ENCODE results near the gene CHST8. TPM values are rescaled to one million over a fixed set of nuclear protein-coding genes. Genes with fewer than 3 reads are reported as not detected.
A peak's percentile ranks its signal among the peaks of the same experiment; 100 is the strongest.

The CHST8 gene
- total and polyA plus RNA-seq, 2 of the 13 experiments (the other 11 are each of a cell fraction or from before 2014, with no cell fraction given): not detected

DNA sequence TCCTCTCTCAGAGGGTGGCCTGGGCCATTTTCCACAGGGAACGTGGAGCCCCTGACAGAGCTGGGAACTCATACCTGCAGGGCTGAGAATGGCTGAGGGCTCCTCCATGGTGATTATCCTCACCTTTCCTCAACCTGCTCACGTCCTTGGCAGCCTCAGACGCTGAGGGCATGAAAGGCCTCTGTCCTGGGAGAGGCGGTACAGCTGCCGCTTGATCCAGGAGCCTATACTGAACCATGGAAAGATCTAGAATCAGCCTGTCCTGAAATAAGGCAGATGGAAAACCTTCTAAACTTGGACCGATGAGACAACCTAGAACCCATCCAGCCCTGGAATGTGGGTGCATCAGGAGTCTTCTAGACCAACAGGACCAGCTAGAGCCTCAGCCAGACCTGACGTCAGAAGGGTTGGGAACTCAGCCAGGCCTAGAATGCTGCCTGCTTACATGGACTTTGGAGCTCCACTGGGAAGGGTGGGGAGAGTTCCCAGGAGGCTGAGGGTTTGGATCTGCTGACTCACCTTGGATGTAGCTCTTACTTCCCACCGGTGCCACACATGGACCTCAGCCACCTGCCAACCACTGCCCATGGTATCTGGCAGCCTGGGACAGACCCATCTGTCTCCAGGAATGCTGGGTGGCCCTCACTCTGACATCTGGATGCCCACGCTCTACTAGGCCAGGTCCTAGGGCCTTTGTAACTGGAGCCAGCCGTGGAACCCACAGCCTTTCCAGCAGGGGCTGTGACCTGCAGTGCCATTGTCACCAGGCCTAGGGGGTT lies 182.5 kb downstream of the CHST8 start (continued):
- TF ChIP-seq, protein P1, sequence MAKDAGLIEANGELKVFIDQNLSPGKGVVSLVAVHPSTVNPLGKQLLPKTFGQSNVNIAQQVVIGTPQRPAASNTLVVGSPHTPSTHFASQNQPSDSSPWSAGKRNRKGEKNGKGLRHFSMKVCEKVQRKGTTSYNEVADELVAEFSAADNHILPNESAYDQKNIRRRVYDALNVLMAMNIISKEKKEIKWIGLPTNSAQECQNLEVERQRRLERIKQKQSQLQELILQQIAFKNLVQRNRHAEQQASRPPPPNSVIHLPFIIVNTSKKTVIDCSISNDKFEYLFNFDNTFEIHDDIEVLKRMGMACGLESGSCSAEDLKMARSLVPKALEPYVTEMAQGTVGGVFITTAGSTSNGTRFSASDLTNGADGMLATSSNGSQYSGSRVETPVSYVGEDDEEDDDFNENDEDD (CRISPR knock-in tag; IDR thresholded peaks at IDR 0.05; ENCODE audit: borderline replicate concordance): no peak
- TF ChIP-seq, protein P2, sequence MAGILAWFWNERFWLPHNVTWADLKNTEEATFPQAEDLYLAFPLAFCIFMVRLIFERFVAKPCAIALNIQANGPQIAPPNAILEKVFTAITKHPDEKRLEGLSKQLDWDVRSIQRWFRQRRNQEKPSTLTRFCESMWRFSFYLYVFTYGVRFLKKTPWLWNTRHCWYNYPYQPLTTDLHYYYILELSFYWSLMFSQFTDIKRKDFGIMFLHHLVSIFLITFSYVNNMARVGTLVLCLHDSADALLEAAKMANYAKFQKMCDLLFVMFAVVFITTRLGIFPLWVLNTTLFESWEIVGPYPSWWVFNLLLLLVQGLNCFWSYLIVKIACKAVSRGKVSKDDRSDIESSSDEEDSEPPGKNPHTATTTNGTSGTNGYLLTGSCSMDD (CRISPR knock-in tag; IDR thresholded peaks at IDR 0.05): no peak
- TF ChIP-seq ZNF20 (CRISPR knock-in tag; IDR thresholded peaks at IDR 0.05): no peak
- no peak for TF ChIP-seq IKZF1 (IDR thresholded peaks at IDR 0.05)
- TF ChIP-seq, protein P3, sequence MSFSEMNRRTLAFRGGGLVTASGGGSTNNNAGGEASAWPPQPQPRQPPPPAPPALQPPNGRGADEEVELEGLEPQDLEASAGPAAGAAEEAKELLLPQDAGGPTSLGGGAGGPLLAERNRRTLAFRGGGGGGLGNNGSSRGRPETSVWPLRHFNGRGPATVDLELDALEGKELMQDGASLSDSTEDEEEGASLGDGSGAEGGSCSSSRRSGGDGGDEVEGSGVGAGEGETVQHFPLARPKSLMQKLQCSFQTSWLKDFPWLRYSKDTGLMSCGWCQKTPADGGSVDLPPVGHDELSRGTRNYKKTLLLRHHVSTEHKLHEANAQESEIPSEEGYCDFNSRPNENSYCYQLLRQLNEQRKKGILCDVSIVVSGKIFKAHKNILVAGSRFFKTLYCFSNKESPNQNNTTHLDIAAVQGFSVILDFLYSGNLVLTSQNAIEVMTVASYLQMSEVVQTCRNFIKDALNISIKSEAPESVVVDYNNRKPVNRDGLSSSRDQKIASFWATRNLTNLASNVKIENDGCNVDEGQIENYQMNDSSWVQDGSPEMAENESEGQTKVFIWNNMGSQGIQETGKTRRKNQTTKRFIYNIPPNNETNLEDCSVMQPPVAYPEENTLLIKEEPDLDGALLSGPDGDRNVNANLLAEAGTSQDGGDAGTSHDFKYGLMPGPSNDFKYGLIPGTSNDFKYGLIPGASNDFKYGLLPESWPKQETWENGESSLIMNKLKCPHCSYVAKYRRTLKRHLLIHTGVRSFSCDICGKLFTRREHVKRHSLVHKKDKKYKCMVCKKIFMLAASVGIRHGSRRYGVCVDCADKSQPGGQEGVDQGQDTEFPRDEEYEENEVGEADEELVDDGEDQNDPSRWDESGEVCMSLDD (CRISPR knock-in tag; IDR thresholded peaks at IDR 0.05; ENCODE audit: borderline replicate concordance): no peak
- no peak for TF ChIP-seq ARNT2 (CRISPR knock-in tag; IDR thresholded peaks at IDR 0.05; ENCODE audit: low read depth)
- TF ChIP-seq KLF9 (CRISPR knock-in tag; IDR thresholded peaks at IDR 0.05; ENCODE audit: low read depth): no peak
- no peak for TF ChIP-seq ZC3H4 (CRISPR knock-in tag; IDR thresholded peaks at IDR 0.05; ENCODE audit: borderline replicate concordance)
- TF ChIP-seq SP1 (IDR thresholded peaks at IDR 0.05): no peak
- TF ChIP-seq SP1 (CRISPR knock-in tag; IDR thresholded peaks at IDR 0.05): no peak
- TF ChIP-seq ZNF547 (CRISPR knock-in tag; IDR thresholded peaks at IDR 0.05): no peak
- TF ChIP-seq, protein P4, sequence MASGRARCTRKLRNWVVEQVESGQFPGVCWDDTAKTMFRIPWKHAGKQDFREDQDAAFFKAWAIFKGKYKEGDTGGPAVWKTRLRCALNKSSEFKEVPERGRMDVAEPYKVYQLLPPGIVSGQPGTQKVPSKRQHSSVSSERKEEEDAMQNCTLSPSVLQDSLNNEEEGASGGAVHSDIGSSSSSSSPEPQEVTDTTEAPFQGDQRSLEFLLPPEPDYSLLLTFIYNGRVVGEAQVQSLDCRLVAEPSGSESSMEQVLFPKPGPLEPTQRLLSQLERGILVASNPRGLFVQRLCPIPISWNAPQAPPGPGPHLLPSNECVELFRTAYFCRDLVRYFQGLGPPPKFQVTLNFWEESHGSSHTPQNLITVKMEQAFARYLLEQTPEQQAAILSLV (CRISPR knock-in tag; IDR thresholded peaks at IDR 0.05; ENCODE audit: borderline replicate concordance): no peak
- no peak for TF ChIP-seq GABPA (IDR thresholded peaks at IDR 0.05; ENCODE audit: low read depth, low read length)
- no peak for TF ChIP-seq GABPA (CRISPR knock-in tag; IDR thresholded peaks at IDR 0.05; ENCODE audit: low read depth)
- TF ChIP-seq, protein P5, sequence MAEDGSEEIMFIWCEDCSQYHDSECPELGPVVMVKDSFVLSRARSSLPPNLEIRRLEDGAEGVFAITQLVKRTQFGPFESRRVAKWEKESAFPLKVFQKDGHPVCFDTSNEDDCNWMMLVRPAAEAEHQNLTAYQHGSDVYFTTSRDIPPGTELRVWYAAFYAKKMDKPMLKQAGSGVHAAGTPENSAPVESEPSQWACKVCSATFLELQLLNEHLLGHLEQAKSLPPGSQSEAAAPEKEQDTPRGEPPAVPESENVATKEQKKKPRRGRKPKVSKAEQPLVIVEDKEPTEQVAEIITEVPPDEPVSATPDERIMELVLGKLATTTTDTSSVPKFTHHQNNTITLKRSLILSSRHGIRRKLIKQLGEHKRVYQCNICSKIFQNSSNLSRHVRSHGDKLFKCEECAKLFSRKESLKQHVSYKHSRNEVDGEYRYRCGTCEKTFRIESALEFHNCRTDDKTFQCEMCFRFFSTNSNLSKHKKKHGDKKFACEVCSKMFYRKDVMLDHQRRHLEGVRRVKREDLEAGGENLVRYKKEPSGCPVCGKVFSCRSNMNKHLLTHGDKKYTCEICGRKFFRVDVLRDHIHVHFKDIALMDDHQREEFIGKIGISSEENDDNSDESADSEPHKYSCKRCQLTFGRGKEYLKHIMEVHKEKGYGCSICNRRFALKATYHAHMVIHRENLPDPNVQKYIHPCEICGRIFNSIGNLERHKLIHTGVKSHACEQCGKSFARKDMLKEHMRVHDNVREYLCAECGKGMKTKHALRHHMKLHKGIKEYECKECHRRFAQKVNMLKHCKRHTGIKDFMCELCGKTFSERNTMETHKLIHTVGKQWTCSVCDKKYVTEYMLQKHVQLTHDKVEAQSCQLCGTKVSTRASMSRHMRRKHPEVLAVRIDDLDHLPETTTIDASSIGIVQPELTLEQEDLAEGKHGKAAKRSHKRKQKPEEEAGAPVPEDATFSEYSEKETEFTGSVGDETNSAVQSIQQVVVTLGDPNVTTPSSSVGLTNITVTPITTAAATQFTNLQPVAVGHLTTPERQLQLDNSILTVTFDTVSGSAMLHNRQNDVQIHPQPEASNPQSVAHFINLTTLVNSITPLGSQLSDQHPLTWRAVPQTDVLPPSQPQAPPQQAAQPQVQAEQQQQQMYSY (CRISPR knock-in tag; IDR thresholded peaks at IDR 0.05): no peak
- no peak for TF ChIP-seq HOXA9 (CRISPR knock-in tag; IDR thresholded peaks at IDR 0.05; ENCODE audit: borderline replicate concordance)
- 0 out of 2 replicates have a peak, but pooled peaks have one; percentile 37 for TF ChIP-seq JUND (CRISPR knock-in tag; IDR thresholded peaks at IDR 0.05)
- no peak for TF ChIP-seq NFATC3 (CRISPR knock-in tag; IDR thresholded peaks at IDR 0.05)
- no peak for TF ChIP-seq ZNF790 (CRISPR knock-in tag; IDR thresholded peaks at IDR 0.05; ENCODE audit: borderline replicate concordance)
- TF ChIP-seq ZNF776 (CRISPR knock-in tag; IDR thresholded peaks at IDR 0.05): no peak
- TF ChIP-seq ETV5 (CRISPR knock-in tag; IDR thresholded peaks at IDR 0.05; ENCODE audit: borderline replicate concordance): no peak
- TF ChIP-seq ZNF12 (CRISPR knock-in tag; IDR thresholded peaks at IDR 0.05): no peak

Data from HepG2 (cell line).